HG02610 (cell line): ENCODE results near the gene IPCEF1.

Experiments
- ATAC-seq: cut with Tn5 transposase; IDR thresholded peaks from one replicate; pipeline ENCODE4 v1.9.1; 2021; ENCODE audit warnings: mild to moderate bottlenecking, moderate library complexity; ENCODE audit not compliant: unreplicated experiment

Gene IPCEF1

GRCh38 chr6:154298297-154298696 is 58.3 kb downstream of the IPCEF1 start:
- ATAC-seq: peak; percentile 60

GRCh38 chr6:154297721-154298120 is 58.9 kb downstream of the IPCEF1 start:
- ATAC-seq: no peak

- no peak for ATAC-seq
Measured at GRCh38 chr6:154297210-154297609, 59.4 kb downstream of the IPCEF1 start.

GRCh38 chr6:154295733-154296132 is 60.9 kb downstream of the IPCEF1 start:
- ATAC-seq: no peak

DNA sequence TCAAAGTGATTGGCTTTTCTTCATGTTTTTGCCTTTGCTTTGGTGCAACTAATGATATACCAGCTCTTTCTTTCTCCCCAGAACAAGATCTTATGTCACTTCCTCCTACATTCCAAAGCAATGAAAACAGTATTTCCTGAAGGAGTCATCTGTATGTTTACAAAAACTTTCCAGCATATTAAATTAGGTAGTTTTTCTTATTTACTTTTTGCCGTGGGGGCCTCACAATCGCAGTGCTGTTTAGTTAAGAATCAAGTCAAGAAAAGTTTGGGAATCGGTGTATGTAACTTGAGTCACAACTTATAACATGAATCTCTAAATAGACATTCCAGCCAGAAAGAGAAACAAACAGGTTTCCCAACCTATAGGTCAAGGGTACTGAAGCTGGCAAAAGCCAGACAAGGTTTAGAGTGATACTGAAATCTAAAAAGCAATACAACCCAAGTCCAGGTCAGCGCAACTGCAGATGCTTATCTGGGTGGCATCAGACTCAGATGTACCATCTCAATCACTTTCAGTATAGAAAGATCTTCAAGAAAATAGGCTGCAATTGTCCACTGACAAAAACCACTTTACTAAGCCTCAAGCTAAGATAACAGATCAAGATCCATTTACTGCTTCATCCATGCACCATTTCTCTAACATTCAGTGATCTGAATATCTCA is 63.6 kb downstream of the IPCEF1 start:
- no peak for ATAC-seq

GRCh38 chr6:154292066-154292465 is 64.5 kb downstream of the IPCEF1 start:
- ATAC-seq: no peak

DNA sequence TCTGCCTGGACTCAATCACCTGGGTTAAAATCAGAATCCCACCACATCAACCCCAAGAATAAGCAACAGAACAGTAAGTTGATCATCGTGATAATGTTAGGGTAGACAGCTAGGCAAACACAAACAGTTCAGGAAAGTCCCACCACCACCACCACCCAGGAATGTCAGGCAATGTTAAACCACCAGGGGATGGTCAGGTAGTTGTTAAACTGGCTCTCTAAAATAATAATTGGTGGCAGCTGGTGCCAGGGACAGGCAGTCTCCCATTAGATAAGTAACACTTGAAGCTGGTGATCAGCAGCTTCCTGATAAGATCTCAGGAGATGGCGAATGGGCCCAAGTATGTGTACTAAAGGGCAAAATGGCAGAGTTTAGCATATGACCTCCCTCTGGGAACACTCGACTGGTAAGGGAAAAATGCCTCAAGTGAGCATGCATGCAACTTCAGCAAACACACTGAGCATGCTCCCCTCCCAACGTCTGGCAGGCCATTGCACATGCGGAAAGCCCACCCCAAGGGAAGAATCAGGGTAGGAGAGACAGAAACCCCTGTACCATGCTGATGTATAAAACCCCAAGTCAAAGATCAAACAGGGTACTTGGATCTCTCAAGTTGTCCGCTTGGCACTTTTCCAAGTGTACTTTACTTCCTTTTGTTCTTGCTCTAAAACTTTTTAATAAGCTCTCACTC is 66.6 kb downstream of the IPCEF1 start:
- no peak for ATAC-seq

- no peak for ATAC-seq
Measured at GRCh38 chr6:154285826-154286225, 70.8 kb downstream of the IPCEF1 start.

GRCh38 chr6:154284313-154284853 is 72.2 kb downstream of the IPCEF1 start:
- no peak for ATAC-seq

GRCh38 chr6:154280521-154280920 is 76.1 kb downstream of the IPCEF1 start:
- no peak for ATAC-seq

DNA sequence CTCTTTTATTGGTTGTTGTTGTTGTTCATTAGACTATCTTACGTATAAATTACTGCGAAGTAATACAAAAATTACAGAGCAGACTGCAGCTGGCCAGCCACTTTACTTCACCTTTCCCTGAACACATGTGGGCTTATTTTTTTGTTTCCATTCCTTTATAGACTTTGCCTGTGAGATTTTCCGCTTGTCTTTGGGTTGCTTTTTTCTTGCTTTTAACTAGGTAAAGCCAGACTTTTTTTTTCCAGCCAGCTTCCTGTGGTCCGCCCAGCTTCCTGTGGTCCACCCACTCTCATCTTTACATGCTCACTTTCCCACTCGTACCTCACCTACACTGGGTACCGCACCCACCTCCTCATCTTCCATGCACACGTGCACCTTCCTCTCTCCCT is 79.0 kb downstream of the IPCEF1 start:
- ATAC-seq: peak; percentile 29

DNA sequence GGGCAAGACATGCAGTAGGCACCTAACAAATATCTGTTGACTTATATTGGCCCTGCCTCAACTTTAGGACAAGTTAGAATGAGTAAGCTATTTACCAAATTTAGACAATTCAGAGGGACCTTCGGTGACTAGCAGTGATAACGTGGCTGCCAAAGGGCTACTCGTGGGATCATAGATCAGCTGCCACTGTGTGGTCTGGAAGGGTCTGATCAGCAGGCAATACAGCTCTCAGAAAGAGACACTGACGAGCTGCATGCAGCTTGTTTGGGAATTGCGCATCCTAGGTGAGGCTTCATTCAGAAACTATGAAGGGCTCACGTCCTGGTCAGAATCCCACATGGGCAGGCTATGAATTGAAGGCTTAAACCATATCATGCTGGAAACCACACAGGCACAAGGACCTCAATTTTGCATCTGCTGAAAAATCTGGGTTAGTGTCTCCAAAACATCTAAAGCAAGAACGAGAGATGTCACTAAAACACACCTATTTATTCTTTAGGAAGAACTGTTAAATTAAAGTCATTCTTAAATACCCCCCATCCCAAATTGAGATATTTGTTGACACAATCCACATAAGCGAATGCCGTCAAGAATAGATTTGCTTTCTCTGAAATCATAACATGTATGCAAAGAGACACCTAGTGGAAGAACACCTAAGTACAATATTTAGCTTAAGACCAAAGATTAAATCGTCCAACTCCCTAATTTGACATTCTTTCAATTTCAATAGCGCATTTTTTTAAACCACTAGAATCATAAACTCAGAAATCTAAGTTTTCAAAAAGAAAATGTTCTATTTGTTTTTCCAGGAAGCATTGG is 79.6 kb downstream of the IPCEF1 start:
- ATAC-seq: peak; percentile 68

DNA sequence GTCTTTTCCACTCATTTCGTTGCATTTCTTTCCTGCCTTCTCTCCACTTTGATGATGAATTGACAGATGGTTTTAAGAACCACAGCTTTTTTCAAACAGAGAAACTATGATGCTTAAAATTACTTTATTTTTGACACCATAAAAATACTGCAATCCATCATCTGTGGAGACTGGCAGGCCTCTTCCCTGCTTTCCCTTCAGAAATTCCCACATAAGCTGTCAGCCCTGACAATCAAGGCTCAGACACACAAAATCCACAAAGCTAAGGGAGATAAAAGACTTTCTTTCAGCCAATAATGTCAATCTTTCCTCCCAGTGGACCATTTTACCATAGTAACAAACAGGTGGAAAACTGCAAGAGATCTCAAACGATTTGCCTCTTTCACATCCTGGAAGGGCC is 82.4 kb downstream of the IPCEF1 start:
- no peak for ATAC-seq

DNA sequence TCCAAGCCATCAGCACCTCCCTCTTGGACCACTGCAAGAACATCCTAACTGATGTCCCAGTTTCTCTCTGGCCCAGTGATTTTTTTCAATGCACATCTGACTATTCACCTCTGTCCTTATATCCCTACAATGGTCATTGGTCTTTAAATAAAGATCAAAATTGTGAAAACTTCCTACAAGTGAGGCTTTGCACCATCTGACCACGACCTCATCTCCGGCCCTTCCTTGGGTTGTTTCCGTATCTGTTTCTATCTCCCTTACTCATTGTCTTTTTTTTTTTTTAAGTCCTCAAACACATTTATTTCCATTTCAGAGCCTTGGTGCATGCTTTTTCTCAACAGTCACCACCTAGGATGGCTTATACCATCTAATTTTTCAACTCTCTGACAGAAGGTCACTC is 88.1 kb downstream of the IPCEF1 start:
- no peak for ATAC-seq

- no peak for ATAC-seq
Measured at GRCh38 chr6:154267508-154268106, 89.0 kb downstream of the IPCEF1 start.

GRCh38 chr6:154266560-154267099 is 90.0 kb downstream of the IPCEF1 start:
- no peak for ATAC-seq

DNA sequence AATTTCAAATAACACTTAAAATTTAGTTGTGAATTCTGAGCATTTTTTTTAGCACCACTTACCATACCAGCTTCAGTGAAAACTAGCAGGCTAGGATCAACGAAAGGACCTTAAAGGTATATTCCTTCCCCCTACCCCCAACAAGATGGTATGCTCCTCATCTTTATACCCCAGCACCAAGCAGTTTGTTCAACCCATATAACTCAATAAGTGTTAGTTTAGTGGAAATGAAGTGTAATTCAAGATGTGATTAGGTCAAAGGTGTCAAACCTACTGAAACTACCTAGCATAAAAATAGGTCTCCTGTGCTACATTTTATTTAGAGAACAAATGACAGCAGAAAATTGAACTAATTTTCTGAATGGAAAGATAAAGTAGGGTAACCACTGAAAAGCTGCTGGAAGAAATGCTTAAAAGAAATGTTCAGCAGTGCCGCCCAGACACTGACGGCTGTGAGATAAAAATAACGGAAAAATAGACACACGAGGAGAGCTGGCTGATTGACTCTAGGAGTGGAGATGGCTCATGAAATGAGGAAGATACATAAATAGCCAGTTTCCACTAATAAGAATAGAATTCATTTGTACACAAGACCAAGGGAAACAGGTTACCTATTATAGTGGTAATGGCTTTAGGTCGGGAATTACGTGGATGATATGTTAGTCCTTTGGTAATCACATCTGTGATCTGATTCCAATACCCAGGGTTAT is 94.8 kb downstream of the IPCEF1 start:
- ATAC-seq: peak; percentile 28

DNA sequence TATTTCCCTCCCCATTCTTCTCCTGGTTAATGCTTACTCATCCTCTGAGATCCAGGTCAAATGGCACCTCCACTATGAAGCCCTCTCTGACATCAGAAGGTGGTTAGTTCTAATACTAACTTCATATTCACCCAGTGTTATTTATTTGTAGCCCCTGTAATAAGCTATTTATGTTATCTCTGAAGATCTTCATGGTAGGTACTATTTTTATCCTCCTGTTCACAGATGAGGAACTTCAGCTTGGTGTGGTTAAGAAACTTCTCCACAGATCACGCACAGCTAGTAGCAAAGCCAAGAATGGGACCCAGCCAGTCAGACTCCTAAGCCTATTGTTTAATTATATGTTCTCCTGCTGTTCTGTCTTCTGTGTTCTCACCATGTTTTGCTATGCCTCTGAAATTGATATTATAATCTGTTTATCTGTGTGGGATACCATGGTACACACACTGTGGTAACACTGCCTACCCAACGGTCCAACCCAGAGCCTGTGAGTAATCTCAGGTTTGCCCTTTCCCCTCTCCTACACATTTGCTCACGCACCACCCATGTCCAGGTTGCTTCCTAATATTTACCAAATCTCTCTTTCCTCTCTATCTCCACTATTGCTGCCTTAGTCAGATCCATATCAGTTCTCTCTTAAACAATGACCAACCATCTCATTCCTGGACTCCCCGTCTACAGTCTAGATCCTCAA is 98.4 kb downstream of the IPCEF1 start:
- peak; percentile 81 for ATAC-seq

DNA sequence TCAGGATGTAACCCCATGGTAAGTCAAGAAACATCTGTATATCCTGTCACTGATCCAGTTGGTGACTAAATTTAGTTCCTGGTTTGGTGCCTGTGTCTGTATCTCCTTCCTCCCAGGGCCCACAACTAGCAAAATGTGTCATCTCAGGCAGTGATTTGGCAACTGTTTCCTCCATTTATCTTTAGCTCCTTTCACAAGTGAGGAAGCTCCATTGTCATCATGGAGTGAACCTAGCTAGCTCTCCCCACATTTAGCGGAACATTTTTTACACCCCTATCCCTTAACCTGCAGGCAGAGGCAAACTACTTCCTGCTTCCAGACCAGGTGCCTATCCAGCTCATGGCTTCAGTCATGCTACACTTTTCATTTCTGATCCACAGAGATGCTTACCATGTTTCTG is 99.5 kb downstream of the IPCEF1 start:
- ATAC-seq: no peak

DNA sequence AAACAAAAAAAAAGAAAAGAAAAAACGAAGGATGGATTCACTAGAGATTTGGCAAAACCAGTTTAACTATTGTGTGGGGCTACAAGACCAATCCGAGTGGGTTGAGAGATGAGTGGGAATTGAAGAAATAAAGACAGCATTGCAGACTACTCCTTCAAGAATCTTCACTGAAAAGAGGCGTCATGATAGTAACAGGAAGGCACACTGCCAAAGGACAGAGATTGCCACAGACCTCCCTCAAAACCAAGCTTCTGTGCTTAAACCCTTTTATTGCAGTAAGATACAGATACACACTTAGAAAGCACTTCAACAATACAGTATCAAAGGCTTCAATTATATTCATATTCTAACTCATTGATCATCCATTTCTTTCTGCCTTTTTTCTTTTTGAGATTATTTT is 103.9 kb downstream of the IPCEF1 start:
- no peak for ATAC-seq
